Measurements from ENCODE around the gene RAB3GAP1. TPM values are rescaled to one million over a fixed set of nuclear protein-coding genes. Genes with fewer than 3 reads are reported as not detected.
"Not testable (repeated sequence)": the region's sequence is repeated elsewhere in the genome, so short reads cannot be mapped to it uniquely, and the experiment has no call there.

RAB3GAP1 gene
- total RNA-seq, 3 donors from 2014 or later (not counting 1 experiment from before 2014, with no cell fraction given) = 9.6 to 12.6 (median 9.8) TPM

GRCh38 chr2:135119582-135119981, 67.5 kb downstream of the RAB3GAP1 start:
- no peaks in the 10 kb centered on the region for H3K9me3 ChIP-seq (ENCODE audit: control insufficient read depth, insufficient read depth, low read length)
- peaks cover 0 to 3% of the 10 kb centered on the region in 2 donors for H3K9me3 Mint-ChIP-seq
- H3K27ac ChIP-seq (ENCODE audit: low read length) = no peak overlapping the region
- H3K4me1 Mint-ChIP-seq = no peaks in the 10 kb centered on the region
- H3K4me3 Mint-ChIP-seq = no peak overlapping the region
- no peak overlapping the region for H3K27ac Mint-ChIP-seq
- ATAC-seq (no peak), DNase-seq (no peak)
- H3K27me3 Mint-ChIP-seq (ENCODE audit: low read depth in 2 of 2) = peaks cover 22 to 26% of the 10 kb centered on the region in 2 donors
- H3K36me3 ChIP-seq (ENCODE audit: control insufficient read depth, insufficient read depth, low read length) = peaks cover 3% of the 10 kb centered on the region
- H3K4me1 ChIP-seq (ENCODE audit: control insufficient read depth, insufficient read depth, low read length) = no peaks in the 10 kb centered on the region
- TF ChIP-seq CTCF (IDR thresholded peaks at IDR 0.05) = no peak
- H3K4me3 ChIP-seq (ENCODE audit: low read length) = no peak overlapping the region
- H3K36me3 Mint-ChIP-seq = peaks cover 13% of the 10 kb centered on the region
- intact Hi-C loops (cut with micrococcal nuclease) = no loop called here
- H3K27me3 ChIP-seq (ENCODE audit: control insufficient read depth, insufficient read depth, low read length) = peaks cover under 1% of the 10 kb centered on the region

GRCh38 chr2:135121016-135121657, 69.0 kb downstream of the RAB3GAP1 start:
- no peaks in the 10 kb centered on the region for H3K27me3 ChIP-seq (ENCODE audit: control insufficient read depth, insufficient read depth, low read length)
- TF ChIP-seq CTCF (IDR thresholded peaks at IDR 0.05) = no peak
- no peak overlapping the region for H3K4me3 Mint-ChIP-seq
- peaks cover 0 to 3% of the 10 kb centered on the region in 2 donors for H3K9me3 Mint-ChIP-seq
- H3K4me3 ChIP-seq (ENCODE audit: low read length) = no peak overlapping the region
- H3K4me1 Mint-ChIP-seq = no peaks in the 10 kb centered on the region
- H3K9me3 ChIP-seq (ENCODE audit: control insufficient read depth, insufficient read depth, low read length) = no peaks in the 10 kb centered on the region
- no peak overlapping the region for H3K27ac ChIP-seq (ENCODE audit: low read length)
- DNase-seq = no peak
- no peaks in the 10 kb centered on the region for H3K4me1 ChIP-seq (ENCODE audit: control insufficient read depth, insufficient read depth, low read length)
- H3K27ac Mint-ChIP-seq = no peak overlapping the region
- peaks cover 3% of the 10 kb centered on the region for H3K36me3 ChIP-seq (ENCODE audit: control insufficient read depth, insufficient read depth, low read length)
- 92% methylated on average over 2 of the region's 2 CpGs for WGBS (ENCODE audit: insufficient coverage)
- no peak for ATAC-seq
- peaks cover 13% of the 10 kb centered on the region for H3K36me3 Mint-ChIP-seq
- H3K27me3 Mint-ChIP-seq (ENCODE audit: low read depth in 2 of 2) = peaks cover 17 to 26% of the 10 kb centered on the region in 2 donors
- intact Hi-C loops (cut with micrococcal nuclease) = no loop called here

- H3K36me3 Mint-ChIP-seq = peaks cover 13% of the 10 kb centered on the region
- not testable (repeated sequence) for H3K4me3 Mint-ChIP-seq
Measured at GRCh38 chr2:135121658-135122039, 69.6 kb downstream of the RAB3GAP1 start.

GRCh38 chr2:135124924-135125886, 73.1 kb downstream of the RAB3GAP1 start:
- TF ChIP-seq CTCF (IDR thresholded peaks at IDR 0.05) = no peak
- Histone ChIP-seq H3K27me3 (ENCODE audit: control insufficient read depth, insufficient read depth, low read length) (no peaks in the 10 kb centered on the region), H3K9me3 (ENCODE audit: control insufficient read depth, insufficient read depth, low read length) (no peaks in the 10 kb centered on the region), H3K36me3 (ENCODE audit: control insufficient read depth, insufficient read depth, low read length) (peaks cover 12% of the 10 kb centered on the region), H3K4me1 (ENCODE audit: control insufficient read depth, insufficient read depth, low read length) (no peaks in the 10 kb centered on the region), H3K4me3 (ENCODE audit: low read length) (no peak overlapping the region), H3K27ac (ENCODE audit: low read length) (no peak overlapping the region)
- WGBS (ENCODE audit: insufficient coverage) = 100% methylated on average over 1 of the region's 1 CpG
- ATAC-seq (no peak), DNase-seq (no peak)
- no peaks in the 10 kb centered on the region for H3K9me3 Mint-ChIP-seq
- peaks cover 12% of the 10 kb centered on the region for H3K36me3 Mint-ChIP-seq
- H3K27me3 Mint-ChIP-seq (ENCODE audit: low read depth in 2 of 2) = peaks cover 0 to 6% of the 10 kb centered on the region in 2 donors
- intact Hi-C loops (cut with micrococcal nuclease) = no loop called here
- H3K27ac Mint-ChIP-seq = no peak overlapping the region
- no peaks in the 10 kb centered on the region for H3K4me1 Mint-ChIP-seq
- no peak overlapping the region for H3K4me3 Mint-ChIP-seq

More at GRCh38 chr2:135121658-135122039, 69.6 kb downstream of the RAB3GAP1 start:
- WGBS (ENCODE audit: insufficient coverage) = 93% methylated on average over 5 of the region's 6 CpGs
- H3K4me1 ChIP-seq (ENCODE audit: control insufficient read depth, insufficient read depth, low read length); H3K4me1 Mint-ChIP-seq; H3K27ac ChIP-seq (ENCODE audit: low read length); intact Hi-C loops (cut with micrococcal nuclease); DNase-seq; H3K9me3 ChIP-seq (ENCODE audit: control insufficient read depth, insufficient read depth, low read length); H3K27me3 ChIP-seq (ENCODE audit: control insufficient read depth, insufficient read depth, low read length); H3K36me3 ChIP-seq (ENCODE audit: control insufficient read depth, insufficient read depth, low read length); H3K9me3 Mint-ChIP-seq; H3K4me3 ChIP-seq (ENCODE audit: low read length); H3K27ac Mint-ChIP-seq; ATAC-seq: not testable (repeated sequence)
- peaks cover 17 to 26% of the 10 kb centered on the region in 2 donors for H3K27me3 Mint-ChIP-seq (ENCODE audit: low read depth in 2 of 2)

Measured in natural killer cell (primary cell).